Measurements from ENCODE around the gene RXRA. TPM values are rescaled to one million over a fixed set of nuclear protein-coding genes. Genes with fewer than 3 reads are reported as not detected.

RXRA gene
- total and polyA plus RNA-seq, 4 donors = 41.5 to 116 (median 74.1) TPM

DNA sequence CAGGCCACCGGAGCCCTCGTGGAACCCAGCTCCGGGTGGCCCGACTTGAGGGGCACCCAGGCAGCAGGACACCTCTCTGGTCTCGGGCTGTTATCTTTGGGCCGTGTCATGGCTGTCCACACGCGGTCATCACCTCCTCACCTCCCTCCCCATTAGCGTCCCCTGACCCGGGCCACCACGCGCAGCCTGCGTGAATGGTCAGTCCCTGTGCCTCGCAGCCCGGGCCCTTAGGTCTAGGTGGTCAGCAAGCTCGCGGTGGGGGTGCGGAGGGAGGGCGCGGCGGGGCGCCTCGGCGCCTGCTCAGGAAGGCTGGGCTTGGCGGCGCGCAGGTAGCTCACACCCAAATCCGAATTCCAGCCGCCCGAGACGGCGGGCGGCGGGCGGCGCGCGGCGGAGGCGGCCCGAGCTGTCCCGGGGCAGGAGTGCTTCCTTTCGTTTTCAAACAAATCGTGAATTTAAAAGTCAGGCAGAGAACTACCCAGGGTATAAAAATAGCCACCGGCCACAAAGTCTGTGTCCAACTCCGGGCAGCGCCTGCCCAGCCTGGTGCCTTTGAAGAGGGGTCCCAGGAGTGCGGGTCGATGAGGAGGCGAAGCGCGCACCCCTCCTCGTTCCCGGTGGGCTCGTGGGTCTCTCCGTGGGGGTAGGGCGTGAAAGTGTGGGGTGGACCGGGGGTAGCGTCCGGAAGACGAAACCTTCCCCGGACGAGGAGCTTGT is 1.0 kb upstream of the RXRA start:
- no peak for DNase-seq (ENCODE audit: low spot score)
- peak overlapping the region; percentile 97 to 98 for H3K9ac ChIP-seq (ENCODE audit: low read depth in 1 of 2, low read length in 2 of 2)
- WGBS = 2% methylated on average over 63 of the region's 63 CpGs
- no peaks in the 10 kb centered on the region for H3K36me3 ChIP-seq (ENCODE audit: control insufficient read depth in 4 of 4, insufficient read depth in 3 of 4, low read depth in 1 of 4, low read length in 3 of 4)
- H3K9me3 ChIP-seq (ENCODE audit: control insufficient read depth in 4 of 4, low read length in 3 of 4) = no peaks in the 10 kb centered on the region
- H3K4me1 ChIP-seq (ENCODE audit: control insufficient read depth in 4 of 4, insufficient read depth in 4 of 4, low read length in 3 of 4) = peaks cover 29 to 65% (median 45%) of the 10 kb centered on the region in 4 donors
- no peaks in the 10 kb centered on the region for H3K27me3 ChIP-seq (ENCODE audit: control insufficient read depth in 4 of 4, insufficient read depth in 4 of 4, low read length in 3 of 4)
- H3K27ac ChIP-seq (ENCODE audit: low read depth in 1 of 2, low read length in 2 of 2) = peak overlapping the region; percentile 100
- TF ChIP-seq TAF1 (conservative IDR thresholded peaks at IDR 0.05) = peak; percentile 31
- TF ChIP-seq, protein P1, sequence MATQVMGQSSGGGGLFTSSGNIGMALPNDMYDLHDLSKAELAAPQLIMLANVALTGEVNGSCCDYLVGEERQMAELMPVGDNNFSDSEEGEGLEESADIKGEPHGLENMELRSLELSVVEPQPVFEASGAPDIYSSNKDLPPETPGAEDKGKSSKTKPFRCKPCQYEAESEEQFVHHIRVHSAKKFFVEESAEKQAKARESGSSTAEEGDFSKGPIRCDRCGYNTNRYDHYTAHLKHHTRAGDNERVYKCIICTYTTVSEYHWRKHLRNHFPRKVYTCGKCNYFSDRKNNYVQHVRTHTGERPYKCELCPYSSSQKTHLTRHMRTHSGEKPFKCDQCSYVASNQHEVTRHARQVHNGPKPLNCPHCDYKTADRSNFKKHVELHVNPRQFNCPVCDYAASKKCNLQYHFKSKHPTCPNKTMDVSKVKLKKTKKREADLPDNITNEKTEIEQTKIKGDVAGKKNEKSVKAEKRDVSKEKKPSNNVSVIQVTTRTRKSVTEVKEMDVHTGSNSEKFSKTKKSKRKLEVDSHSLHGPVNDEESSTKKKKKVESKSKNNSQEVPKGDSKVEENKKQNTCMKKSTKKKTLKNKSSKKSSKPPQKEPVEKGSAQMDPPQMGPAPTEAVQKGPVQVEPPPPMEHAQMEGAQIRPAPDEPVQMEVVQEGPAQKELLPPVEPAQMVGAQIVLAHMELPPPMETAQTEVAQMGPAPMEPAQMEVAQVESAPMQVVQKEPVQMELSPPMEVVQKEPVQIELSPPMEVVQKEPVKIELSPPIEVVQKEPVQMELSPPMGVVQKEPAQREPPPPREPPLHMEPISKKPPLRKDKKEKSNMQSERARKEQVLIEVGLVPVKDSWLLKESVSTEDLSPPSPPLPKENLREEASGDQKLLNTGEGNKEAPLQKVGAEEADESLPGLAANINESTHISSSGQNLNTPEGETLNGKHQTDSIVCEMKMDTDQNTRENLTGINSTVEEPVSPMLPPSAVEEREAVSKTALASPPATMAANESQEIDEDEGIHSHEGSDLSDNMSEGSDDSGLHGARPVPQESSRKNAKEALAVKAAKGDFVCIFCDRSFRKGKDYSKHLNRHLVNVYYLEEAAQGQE (IDR thresholded peaks at IDR 0.05) = peak; percentile 13
- peak; percentile 34 to 56 for TF ChIP-seq RXRA (IDR thresholded peaks at IDR 0.05)
- peak in 1 of 2 donors; percentile 20 for TF ChIP-seq RAD21 (IDR thresholded peaks at IDR 0.05)
- TF ChIP-seq, protein P2, sequence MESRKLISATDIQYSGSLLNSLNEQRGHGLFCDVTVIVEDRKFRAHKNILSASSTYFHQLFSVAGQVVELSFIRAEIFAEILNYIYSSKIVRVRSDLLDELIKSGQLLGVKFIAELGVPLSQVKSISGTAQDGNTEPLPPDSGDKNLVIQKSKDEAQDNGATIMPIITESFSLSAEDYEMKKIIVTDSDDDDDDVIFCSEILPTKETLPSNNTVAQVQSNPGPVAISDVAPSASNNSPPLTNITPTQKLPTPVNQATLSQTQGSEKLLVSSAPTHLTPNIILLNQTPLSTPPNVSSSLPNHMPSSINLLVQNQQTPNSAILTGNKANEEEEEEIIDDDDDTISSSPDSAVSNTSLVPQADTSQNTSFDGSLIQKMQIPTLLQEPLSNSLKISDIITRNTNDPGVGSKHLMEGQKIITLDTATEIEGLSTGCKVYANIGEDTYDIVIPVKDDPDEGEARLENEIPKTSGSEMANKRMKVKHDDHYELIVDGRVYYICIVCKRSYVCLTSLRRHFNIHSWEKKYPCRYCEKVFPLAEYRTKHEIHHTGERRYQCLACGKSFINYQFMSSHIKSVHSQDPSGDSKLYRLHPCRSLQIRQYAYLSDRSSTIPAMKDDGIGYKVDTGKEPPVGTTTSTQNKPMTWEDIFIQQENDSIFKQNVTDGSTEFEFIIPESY (IDR thresholded peaks at IDR 0.05) = no peak
- TF ChIP-seq SP1 (IDR thresholded peaks at IDR 0.05) = no peak
- no peak for TF ChIP-seq EGR1 (IDR thresholded peaks at IDR 0.05; ENCODE audit: low read depth in 2 of 2)
- TF ChIP-seq, protein P3, sequence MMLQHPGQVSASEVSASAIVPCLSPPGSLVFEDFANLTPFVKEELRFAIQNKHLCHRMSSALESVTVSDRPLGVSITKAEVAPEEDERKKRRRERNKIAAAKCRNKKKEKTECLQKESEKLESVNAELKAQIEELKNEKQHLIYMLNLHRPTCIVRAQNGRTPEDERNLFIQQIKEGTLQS (IDR thresholded peaks at IDR 0.05) = no peak
- TF ChIP-seq FOXA1 (IDR thresholded peaks at IDR 0.05) = no peak
- TF ChIP-seq YY1 (IDR thresholded peaks at IDR 0.05) = peak; percentile 69
- TF ChIP-seq, protein P4, sequence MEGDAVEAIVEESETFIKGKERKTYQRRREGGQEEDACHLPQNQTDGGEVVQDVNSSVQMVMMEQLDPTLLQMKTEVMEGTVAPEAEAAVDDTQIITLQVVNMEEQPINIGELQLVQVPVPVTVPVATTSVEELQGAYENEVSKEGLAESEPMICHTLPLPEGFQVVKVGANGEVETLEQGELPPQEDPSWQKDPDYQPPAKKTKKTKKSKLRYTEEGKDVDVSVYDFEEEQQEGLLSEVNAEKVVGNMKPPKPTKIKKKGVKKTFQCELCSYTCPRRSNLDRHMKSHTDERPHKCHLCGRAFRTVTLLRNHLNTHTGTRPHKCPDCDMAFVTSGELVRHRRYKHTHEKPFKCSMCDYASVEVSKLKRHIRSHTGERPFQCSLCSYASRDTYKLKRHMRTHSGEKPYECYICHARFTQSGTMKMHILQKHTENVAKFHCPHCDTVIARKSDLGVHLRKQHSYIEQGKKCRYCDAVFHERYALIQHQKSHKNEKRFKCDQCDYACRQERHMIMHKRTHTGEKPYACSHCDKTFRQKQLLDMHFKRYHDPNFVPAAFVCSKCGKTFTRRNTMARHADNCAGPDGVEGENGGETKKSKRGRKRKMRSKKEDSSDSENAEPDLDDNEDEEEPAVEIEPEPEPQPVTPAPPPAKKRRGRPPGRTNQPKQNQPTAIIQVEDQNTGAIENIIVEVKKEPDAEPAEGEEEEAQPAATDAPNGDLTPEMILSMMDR (IDR thresholded peaks at IDR 0.05; ENCODE audit: low read depth, low read length, missing input control) = no peak
- no peak for TF ChIP-seq NR2F2 (IDR thresholded peaks at IDR 0.05)
- TF ChIP-seq FOXA2 (IDR thresholded peaks at IDR 0.05) = no peak
- TF ChIP-seq HNF4A (conservative IDR thresholded peaks at IDR 0.05) = peak; percentile 34 to 40
- no peak for TF ChIP-seq JUND (IDR thresholded peaks at IDR 0.05)
- H3K4me3 ChIP-seq (ENCODE audit: low read depth in 1 of 3, low read length in 3 of 3) = peak overlapping the region; percentile 75 to 93 (median 79)
